GM18870 (cell line): ENCODE data around the gene FITM2.

Experiments used
- ATAC-seq: cut with Tn5 transposase; IDR thresholded peaks from one replicate; pipeline ENCODE4 v1.9.1; 2021; ENCODE audit warnings: moderate library complexity; ENCODE audit not compliant: unreplicated experiment

FITM2 gene

GRCh38 chr20:44284032-44284431, 27.0 kb downstream of the FITM2 start:
- no peak for ATAC-seq

- no peak for ATAC-seq
Observed at GRCh38 chr20:44282192-44282591, 28.8 kb downstream of the FITM2 start.

GRCh38 chr20:44280387-44280786, 30.6 kb downstream of the FITM2 start:
- no peak for ATAC-seq

GRCh38 chr20:44279228-44279627, 31.8 kb downstream of the FITM2 start:
- ATAC-seq: no peak

- no peak for ATAC-seq
Observed at GRCh38 chr20:44274303-44275017, 36.5 kb downstream of the FITM2 start.

GRCh38 chr20:44273231-44274215, 37.5 kb downstream of the FITM2 start:
- ATAC-seq: no peak

GRCh38 chr20:44271915-44272663, 38.9 kb downstream of the FITM2 start:
- ATAC-seq: no peak

GRCh38 chr20:44268802-44269201, 42.2 kb downstream of the FITM2 start:
- ATAC-seq: no peak

GRCh38 chr20:44264287-44264686, 46.7 kb downstream of the FITM2 start:
- ATAC-seq: no peak

- ATAC-seq: no peak
Observed at GRCh38 chr20:44258226-44258890, 52.6 kb downstream of the FITM2 start.

- ATAC-seq: no peak
Observed at GRCh38 chr20:44256961-44257360, 54.0 kb downstream of the FITM2 start.

- ATAC-seq: no peak
Observed at GRCh38 chr20:44255942-44256341, 55.1 kb downstream of the FITM2 start.

- ATAC-seq: no peak
Observed at GRCh38 chr20:44254073-44254472, 56.9 kb downstream of the FITM2 start.

GRCh38 chr20:44253528-44253927, 57.5 kb downstream of the FITM2 start:
- ATAC-seq: no peak
